GM21576 (cell line): ENCODE data around the gene ANK2.
A peak's percentile ranks its signal among the peaks of the same experiment; 100 is the strongest.
"Not testable (repeated sequence)": the region's sequence is repeated elsewhere in the genome, so short reads cannot be mapped to it uniquely, and the experiment has no call there.

Source experiments
- ATAC-seq: cut with Tn5 transposase; IDR thresholded peaks from one replicate; pipeline ENCODE4 v1.9.1; 2021; ENCODE audit warnings: mild to moderate bottlenecking, moderate library complexity; ENCODE audit not compliant: unreplicated experiment

The ANK2 gene

DNA sequence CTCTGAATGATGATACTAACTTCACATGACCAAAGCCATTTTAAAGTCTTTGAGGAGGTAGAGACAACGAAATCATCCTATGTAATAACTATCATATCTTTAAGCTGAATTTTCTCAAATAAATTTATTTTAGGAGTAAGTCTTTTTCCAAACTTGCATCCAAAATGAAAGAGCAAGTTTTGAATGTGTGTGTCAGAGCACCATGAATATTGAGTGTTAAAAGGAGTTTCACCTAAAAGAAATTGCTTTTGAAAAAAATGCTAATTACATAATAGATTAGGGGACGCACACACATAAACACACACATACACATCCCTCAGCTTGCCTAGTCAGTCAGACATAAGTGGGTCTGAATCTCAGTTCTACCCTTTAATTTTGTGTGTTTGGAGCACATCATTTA lies 1.9 kb downstream of the ANK2 start:
- ATAC-seq: no peak

DNA sequence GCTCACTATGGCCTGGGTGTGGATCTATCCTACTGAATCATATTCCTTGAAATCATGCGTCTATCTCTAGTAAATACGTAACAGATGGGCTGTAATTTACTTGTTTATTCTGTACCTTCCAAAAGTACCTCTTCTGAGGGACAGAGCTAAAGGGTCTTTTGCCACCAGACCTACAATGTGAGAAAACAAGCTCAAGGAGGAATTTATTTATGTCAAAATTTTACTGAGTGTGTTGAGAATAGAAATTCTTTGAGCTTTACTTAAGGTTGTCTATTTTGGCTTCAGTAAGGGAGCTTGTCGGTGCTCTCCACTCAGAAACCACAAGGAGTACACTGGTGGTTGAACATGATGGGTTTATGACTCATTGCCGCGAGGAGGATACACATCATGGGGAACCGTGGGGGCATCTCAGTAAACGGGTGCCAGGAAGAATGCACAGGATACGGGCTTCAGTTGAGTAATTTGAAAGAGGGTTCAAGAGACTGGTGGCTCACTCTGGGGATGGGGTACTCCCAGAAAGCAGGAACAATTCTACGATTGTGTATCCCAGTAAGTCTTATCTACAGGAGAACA lies 3.0 kb downstream of the ANK2 start:
- peak; percentile 83 for ATAC-seq

DNA sequence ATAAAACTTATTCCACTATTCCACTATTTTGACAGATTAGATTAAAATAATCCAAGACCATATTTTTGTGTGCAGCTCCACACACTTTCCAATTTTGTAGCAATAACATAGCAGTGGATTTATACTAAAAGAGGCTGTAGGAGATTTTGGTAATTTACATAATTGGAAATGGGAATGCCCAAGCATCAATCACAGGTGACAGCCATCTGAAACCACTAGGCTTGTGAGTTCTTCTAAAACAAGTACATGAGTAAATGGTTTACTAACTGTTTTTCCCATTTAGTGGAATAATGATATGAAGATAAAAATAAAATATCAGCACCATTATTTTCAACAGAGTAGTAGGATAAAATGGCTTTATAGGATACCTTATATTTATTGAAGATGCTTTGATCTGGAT lies 4.4 kb downstream of the ANK2 start:
- no peak for ATAC-seq

DNA sequence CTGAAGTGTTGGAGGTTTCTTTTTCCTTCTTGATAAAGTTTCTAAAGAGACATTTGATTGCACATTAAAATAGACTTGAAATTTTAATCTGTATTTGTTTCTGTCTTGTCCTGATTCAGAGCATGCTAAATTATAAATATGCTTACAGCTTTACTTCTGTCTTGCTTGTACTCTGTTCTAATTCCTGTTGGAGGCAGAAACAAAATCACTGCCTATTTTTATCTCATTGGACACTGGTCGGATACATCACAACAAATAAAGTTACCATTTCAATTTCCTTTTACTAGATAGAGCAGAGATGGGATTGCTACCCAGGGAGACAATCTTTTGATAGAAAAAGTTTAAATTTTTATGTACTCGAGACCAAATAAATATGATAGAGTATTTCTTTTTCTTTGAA lies 6.9 kb downstream of the ANK2 start:
- no peak for ATAC-seq

DNA sequence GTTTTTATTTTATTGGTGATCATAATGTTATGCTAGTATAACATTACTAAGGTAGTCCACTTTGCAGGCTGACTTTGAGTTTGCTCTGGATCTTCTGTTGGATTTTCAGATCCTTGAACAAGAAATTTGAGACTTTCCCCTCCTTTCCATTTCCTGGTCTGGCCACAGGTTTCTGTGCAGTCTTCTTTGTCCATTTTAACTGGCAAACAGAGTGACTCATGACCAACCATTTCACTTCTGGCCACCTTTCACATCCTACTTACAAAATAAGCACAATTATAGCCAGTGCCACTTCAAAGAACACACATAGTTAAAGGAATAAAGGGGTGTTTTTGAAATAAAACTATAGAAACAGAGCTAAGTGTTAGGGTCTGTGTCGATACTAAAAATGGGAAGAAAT lies 8.4 kb downstream of the ANK2 start:
- no peak for ATAC-seq

DNA sequence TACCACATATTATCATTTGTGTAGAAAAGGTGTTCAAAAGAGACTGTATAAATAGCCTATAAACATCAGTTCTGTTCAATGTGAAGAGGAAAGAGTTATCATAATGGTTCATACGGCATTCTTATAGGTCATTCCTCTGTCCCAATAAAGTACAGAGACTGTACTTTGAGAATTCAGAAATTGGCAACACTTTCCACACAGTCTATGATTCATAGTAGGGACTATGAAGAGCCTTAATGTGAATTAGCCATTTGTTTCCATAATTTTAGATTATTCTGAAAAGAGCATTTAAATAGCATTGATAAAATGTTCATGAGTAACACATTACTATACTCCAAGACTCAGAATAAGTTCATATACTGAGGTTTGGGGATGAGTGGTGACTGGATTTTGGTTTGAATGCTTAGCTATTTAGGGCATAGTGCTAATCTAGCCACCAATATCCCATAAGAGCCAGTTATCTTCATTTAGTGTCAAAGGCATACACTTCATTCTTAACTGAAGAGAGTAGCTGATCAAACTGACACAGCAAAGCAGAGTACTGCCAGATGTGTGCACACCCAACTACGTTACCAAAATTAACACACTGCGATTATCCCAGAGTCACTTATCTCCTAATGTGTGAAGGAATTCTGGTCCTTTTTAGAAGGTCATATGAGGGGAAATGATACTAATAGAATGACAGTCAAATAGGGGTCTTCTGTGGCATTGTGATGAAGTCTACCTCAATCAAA lies 10.2 kb downstream of the ANK2 start:
- ATAC-seq: no peak

DNA sequence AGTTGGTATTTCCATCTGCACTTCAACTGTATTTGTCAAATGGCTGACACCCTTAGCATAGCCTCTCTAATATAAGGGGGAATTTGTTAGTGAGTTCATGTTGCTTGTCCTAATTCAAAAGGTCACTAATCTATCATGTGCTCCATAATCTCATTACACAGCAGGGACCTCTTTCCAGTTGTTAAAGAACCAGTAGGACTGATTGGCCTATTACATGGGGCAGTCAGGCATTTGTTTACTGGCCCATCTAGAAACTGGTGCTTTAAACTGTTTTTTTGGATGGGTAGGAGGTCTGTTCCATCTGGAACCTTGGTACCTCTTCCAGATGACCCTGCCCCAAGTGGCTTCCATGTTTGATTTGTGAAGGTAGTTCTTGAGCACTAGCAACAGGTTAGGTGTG lies 11.4 kb downstream of the ANK2 start:
- no peak for ATAC-seq

DNA sequence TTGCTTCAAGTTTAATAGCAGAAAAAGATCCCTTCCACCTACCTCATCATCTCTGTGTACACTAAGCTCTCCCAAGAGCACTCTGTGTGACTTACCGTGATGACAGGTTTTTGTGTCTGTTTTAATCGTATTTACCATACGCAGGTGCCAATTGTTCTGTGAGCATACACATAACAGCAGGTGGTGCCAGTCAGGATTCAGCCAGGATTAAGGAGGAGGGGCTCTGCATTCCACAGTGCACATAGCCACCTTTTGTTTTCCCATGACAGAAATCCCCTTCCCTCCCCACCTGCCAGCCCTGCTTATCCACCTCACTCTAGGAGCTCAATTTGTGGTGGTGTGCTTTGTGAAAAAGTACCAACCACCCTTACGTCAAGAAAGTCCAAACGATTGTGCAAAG lies 14.8 kb downstream of the ANK2 start:
- no peak for ATAC-seq

DNA sequence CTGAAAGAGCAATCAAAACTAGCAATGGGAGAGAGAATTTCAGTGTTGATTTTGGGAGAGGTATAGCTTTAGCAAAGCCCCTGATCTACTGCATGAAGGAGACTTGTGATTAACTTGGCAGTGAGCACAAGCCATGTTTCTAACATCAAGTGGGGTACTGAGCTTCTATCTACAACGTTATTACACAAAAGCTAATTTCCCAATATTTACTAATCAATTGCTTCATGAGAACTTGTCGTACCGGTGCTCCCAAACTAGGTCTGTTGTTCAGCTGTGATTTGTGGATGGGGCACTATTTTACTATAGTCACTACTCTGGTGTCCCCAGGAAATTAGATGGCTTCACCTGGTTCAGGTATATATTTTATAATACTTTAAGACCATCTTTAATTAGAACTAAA lies 16.2 kb downstream of the ANK2 start:
- no peak for ATAC-seq

DNA sequence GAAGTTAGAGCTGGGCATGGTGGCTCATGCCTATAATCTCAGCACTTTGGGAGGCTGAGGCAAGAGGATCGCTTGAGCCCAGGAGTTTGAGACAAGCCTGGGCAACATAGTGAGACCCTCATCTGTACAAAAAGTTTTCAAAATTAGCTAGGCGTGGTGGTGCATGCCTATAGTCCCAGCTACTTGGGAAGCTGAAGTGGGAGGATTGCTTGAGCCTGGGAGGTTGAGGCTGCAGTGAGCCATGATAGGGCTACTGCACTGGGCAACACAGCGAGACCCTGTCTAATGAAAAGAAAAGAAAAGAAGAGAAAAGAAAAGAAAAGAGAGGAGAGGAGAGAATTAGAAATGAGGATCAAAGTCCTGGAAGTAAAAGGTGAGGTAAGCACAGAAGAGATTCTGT lies 19.3 kb downstream of the ANK2 start:
- not testable (repeated sequence) for ATAC-seq

DNA sequence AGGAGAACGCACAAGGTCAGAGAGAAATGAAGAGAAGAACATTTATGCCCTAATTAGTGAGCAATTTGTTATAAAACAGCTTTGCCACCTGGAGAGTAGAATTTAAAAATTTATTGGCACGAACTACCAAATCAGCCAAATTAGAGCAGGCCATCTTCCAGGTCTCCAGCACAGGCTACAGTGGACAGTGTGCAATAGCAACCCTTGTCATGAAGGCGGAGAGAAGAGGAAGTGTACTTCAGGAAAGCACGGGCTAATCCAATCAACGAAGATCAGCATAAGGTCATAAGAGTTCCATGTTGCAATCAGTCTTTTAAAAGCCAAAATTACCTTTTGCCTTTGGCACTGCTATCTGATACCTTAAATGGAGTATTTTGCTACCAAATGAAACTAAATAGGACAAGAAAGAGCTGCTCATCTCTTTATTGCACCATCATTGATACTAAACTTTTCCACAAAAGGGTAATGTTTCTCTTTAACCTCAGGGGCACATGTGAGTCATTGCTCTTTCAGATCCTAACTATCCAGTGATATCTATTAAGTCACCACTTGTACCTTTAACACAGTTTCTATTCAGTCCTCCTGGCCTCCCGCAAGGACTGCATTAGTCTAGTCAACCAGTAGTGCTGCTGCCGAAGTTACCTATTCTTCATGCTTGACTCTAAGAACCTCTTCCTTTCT lies 19.9 kb downstream of the ANK2 start:
- ATAC-seq: no peak

DNA sequence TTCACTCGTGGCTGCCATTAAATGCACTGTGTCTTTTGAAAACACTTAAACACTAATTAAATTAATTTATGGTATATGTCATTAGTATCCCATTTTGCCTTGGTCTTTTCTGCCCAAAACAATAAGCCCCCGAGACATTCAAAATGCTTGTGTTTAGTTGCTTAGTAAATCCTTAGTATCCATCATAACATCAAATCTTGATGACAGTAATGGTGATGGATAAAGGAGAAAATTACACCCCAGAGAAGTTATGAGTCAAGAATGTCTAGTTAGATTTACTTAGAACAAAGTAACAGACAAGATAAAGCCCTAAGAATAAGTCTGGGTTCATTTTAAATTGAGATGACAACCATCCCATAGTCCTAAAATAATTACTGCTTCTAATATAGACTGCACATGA lies 21.3 kb downstream of the ANK2 start:
- ATAC-seq: no peak

DNA sequence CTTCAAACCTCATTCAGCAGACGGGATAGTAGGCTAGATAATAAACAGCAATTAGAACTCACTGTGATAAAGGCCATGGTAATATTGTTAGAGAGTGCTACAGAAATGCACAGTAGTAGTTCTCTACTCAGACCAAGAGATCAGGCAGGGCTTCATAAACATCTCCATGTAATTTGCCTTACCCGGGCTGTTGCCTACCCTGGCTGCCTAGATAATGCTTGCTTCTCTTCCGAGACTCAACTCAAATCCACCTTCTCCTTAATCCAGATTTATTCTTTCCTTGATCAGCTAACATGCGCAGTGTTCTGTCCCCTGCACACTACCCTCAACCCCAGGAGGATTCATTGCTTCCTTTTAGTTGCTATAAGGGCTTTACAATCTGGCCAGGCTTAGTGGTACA lies 21.8 kb downstream of the ANK2 start:
- no peak for ATAC-seq

DNA sequence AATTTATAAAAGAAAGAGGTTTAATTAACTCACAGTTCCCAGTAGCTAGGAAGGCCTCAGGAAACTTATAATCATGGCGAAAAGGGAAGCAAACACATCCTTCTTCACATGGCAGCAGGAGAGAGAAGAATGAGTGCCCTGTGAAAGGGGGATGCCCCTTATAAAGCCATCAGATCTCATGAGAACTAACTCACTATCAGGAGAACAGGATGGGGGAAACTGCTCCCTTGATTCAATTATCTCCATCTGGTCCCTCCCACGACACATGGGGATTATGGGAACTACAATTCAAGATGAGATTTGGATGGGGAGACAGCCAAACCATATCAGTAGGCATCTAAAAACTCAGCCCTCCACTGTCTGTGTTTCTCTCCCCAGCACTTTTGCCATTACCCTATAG lies 22.4 kb downstream of the ANK2 start:
- ATAC-seq: no peak

DNA sequence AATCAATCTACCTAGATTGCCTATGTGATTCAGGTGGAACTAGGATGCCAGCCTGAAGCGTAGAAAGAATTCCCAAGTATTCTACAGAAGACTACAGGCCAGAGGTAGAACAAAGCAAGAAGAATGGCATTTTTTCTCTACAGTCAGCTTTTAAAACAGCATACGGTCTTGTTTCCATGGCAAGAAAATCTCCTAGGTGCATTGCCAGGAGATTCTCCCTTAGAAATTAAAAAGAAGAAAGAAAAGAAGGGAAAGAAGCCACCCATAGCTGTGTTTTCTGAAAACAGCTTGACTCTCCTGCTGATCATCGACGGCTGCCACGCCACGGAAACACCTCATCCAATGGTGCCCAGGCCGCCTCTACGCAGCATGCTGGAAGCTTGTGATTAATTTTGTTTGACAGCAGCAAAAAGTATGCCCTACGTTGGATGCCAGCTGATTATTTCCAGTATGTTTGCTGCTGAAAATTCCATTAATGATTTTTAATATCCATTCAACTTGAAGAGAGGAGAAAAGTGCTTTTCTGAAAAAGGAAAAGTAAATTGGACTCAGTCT lies 24.1 kb downstream of the ANK2 start:
- no peak for ATAC-seq

DNA sequence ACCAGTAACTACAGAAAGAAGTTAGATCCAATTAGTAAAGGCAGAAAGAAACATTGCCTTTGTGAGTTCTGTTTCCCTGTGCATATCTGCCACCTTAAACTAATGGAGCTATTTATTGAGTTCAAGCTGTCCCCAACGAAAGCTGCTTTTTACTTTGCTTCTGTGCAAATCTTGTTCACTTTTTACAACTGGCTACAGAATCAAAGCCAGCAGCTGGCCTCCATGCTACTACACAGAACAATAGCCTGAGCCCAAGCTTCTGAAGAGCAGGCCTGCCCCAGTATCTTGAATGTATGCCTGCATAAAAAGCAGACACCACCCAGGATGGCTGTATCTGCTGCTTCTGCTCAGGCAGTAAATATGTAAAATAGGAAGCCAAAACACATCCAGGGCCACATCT lies 28.1 kb downstream of the ANK2 start:
- no peak for ATAC-seq

DNA sequence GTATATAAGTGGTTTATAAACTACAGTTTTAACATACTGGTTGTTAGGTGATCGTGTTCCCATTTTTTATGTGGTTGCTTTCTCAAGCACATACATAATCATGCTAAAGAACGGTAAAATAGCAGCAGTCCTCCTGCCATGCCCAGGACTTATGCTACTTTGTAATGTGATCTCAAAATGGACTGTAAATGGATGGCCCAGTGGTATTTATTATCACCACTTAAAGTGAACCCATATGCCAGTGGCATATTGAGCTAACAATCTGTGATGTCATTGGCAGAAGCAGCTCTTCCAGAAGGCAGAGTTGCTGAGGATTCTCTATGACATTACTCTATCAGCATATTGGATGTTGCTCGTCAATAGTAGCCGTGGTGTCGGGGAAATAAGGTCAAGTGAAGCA lies 28.6 kb downstream of the ANK2 start:
- no peak for ATAC-seq

DNA sequence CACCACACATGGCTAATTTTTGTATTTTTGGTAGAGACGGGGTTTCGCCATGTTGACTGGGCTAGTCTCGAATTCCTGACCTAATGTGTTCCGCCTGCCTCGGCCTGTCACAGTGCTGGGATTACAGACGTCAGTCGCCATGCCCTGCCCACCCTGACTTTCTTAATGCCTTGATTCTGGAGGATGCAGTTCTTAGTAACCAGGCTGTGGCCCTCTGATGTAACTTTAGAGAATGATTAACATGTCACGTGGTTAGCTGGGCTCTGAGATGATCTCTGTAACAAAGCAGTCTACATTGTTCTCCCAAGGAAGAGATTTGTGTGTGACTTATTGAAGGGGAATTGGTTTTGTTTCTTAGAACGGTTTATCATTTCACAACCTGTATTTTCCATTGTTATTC lies 30.6 kb downstream of the ANK2 start:
- no peak for ATAC-seq

DNA sequence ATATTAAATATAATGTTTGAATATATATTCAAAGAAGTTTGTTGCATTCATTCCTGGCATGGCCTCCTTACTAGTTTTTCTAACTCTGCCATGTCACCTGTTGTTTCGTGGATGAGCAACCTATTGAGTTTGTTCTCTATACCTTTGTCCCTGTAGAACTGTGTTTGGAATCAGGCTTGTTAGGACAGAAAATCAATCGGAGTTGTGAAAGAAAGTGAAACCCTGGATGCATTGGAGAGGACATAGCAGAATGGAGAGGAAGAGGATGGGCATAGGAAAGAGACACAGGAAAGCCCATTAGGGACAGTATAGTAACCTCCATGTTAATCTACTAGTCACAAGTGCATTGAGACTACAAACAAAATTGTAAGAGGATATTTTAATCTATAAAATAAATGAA lies 31.2 kb downstream of the ANK2 start:
- ATAC-seq: no peak

DNA sequence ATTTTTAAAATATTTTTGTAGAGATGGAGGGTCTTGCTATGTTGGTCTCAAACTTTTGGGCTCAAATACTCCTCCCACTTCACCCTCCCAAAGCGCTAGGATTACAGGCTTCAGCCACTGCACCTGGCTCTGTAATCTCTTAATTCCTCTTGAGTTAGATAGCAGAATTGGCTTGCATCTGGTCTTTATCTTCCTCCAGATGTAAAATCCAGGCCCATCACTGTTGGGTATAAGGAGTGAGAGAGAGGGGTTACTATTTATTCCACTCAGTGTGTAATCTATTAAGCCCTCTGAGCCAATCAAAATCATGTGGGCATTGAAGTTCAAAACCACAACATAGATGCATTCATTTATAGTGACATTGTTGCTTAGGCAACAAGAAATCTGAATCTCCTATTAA lies 33.9 kb downstream of the ANK2 start:
- no peak for ATAC-seq

DNA sequence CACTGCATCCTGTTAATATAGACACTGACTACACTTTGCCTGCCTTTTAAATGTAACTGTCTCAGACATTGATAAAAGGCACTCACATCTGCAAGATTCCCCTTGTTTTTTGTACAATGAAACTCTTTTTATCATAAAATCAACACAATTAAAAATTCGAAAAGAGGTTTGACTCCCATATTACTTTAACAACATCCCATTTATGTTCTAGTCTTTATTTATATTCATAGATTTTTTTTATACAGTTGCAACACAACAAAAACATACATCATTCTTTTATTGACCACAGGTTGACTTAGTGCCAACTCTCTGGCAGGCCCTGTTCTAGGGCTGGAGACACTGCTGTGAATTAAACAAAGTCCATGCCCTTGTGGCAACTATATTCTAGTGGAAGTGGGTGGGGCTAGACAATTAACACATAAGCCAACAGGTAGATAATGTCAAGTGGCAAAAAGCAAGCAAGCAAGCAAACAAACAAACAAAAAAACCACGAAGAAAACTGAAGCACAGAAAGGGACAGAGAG lies 36.8 kb downstream of the ANK2 start:
- ATAC-seq: no peak

DNA sequence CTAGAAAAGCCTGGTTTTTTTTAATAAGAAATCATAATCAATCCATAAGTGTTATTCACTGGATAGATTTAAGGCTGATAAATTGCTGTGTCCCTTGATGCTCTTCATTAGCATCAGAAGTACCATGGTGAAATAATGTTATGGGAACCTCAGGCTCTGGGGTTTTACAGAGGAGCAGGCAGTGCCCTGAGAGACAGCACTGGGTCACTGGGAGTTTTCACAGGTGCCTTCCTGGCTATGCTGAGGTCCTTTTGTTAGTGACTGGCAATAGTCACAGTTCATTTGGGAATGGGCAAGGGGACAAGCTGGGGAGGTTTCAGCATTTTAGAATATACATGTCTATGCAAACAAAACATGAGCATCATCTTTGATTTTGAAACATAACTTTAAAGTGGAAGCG lies 38.6 kb downstream of the ANK2 start:
- ATAC-seq: no peak
